Epithelial cell of esophagus (primary cell): ENCODE data around the gene GSE1.
A peak's percentile ranks its signal among the peaks of the same experiment; 100 is the strongest.

Experiments used
- DNase-seq: peaks from one replicate; pipeline ENCODE4 v3.0.0; 2010; ENCODE audit warnings: low read depth
- H3K4me3 ChIP-seq: 2 replicates; pipeline ENCODE4 v1.5.1; 2011; ENCODE audit warnings: mild to moderate bottlenecking, low read length, control low read depth
- TF ChIP-seq, protein P1 (sequence below): IDR thresholded peaks from 2 replicates; pipeline ENCODE4 v1.5.1; 2011; ENCODE audit warnings: low read depth, mild to moderate bottlenecking, low read length, control low read depth, inconsistent platforms; ENCODE audit not compliant: insufficient read depth; ENCODE audit errors: missing control alignments

GSE1 gene

DNA sequence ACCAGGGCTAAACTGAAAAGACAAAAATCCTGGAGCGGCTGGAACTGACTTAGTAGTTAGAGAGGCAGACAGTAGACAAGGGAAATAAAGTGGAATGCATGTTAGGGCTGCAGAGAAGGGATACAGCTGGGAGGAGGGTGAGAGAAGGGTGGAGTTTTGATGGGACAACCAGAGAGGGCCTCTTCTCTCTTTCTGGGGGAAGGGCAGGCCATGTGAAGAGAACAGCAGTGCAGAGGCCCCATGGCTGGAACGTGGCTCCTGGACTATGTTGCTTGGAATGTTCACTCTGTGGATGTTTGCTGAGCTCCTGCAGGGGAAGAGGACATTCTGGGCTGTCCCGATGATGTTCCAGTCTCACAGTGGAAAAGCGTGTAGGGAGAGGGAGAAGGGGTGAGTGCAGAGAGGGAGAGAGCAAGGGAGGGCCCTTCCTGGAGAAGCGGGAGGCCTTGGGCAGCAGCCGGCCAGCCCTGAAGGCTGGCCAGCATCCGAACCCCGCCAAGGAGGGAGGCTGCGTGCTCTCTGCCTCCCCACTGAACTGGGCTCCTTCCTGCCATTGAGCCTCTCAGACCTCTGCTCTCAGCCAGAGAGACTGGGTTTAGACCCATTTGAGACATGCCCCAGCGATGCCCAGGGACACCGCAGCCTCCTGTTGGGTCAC lies 33.1 kb upstream of the GSE1 start:
- H3K4me3 ChIP-seq: no peak overlapping the region
- no peak for DNase-seq
- TF ChIP-seq, protein P1, sequence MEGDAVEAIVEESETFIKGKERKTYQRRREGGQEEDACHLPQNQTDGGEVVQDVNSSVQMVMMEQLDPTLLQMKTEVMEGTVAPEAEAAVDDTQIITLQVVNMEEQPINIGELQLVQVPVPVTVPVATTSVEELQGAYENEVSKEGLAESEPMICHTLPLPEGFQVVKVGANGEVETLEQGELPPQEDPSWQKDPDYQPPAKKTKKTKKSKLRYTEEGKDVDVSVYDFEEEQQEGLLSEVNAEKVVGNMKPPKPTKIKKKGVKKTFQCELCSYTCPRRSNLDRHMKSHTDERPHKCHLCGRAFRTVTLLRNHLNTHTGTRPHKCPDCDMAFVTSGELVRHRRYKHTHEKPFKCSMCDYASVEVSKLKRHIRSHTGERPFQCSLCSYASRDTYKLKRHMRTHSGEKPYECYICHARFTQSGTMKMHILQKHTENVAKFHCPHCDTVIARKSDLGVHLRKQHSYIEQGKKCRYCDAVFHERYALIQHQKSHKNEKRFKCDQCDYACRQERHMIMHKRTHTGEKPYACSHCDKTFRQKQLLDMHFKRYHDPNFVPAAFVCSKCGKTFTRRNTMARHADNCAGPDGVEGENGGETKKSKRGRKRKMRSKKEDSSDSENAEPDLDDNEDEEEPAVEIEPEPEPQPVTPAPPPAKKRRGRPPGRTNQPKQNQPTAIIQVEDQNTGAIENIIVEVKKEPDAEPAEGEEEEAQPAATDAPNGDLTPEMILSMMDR: no peak

DNA sequence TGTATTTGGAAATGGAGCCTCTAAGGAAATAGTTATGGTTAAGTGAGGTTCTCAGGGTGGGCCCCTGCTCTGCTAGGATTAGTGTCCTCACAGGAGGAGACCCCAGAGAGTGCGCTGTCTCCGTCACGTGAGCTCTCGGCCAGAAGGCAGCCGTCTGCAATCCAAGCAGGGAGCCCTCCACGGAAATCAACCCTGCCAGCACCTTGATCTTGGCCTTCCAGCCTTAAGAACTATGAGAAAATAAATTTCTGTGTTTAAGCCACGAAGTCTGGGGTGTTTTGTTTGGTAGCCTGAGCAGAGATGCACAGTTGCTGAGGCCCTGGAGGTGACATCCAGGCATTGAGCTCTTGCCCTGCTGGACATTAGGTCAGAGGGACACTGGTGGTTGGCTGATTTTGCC lies 32.4 kb upstream of the GSE1 start:
- DNase-seq: no peak
- TF ChIP-seq, protein P1: no peak
- no peak overlapping the region for H3K4me3 ChIP-seq

DNA sequence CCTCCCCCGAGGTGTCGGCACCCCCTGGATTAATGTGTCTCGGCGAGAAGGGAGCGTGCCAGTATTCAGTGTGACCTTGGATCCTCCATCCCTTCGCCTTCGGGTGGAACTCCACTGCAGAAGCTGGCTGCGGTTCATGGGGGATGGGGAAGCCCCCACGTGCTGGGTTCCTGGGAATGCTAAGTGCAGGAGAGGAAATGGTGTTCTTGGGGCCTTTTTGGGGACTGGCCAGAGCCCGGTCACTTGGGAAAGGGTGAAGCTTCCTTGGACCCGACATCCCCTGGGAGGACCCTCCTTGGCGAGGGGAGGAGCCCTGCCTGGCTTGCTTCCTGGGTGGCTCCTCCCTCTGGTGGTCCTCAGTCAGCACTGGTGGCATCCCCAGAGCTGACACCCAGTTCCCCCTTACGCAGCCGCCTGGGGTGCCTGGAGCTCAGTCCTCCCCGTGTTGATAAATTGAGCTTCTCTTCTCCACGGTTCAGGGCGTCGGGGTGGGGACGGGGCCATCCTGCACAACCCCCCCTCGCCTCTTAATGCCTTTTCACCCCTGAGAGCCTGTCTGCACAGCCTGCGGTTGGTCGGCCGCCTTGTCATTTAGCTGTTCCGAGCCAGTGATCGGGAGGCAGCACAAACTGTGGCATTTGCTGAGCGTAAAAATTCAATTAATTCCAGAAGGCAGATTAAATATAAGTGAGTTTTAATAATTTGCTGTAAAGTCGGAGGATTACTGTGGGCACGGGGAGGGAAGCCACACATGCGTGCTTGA lies 30.7 kb upstream of the GSE1 start:
- no peak overlapping the region for H3K4me3 ChIP-seq
- DNase-seq: no peak
- TF ChIP-seq, protein P1: no peak

DNA sequence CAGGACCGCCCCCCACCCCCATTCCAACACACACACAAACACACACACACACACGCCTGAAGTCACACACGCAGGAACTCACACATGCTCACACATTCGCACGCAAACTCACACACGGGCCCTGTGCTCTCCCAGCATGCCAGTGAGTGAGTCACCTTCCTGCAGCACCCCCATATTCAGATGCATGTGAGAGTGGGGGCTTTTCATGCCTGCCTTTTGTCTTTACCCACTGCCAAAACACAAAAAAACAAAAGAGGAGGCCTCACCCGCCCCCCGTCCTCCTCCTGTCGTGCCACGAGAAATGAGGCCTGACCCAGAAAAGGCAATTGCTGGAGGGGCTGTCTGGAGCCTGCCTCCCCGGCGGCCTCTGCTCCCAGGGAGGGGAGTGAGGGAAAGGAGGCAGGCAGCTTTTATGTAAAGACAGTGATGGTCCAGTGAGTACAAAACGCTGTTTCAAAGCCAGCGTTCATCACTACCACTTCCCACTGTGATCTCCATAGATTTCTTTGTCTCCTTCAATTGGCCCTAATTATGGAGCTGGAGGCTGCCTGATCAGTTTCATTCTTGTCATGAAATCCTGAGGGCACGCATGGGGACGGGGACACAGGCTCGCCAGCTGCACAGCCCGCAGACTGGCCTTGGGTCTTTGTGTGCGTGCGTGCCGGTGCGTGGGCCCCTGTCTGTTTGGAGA lies 29.5 kb upstream of the GSE1 start:
- TF ChIP-seq, protein P1: no peak
- no peak overlapping the region for H3K4me3 ChIP-seq
- peak; percentile 13 for DNase-seq

DNA sequence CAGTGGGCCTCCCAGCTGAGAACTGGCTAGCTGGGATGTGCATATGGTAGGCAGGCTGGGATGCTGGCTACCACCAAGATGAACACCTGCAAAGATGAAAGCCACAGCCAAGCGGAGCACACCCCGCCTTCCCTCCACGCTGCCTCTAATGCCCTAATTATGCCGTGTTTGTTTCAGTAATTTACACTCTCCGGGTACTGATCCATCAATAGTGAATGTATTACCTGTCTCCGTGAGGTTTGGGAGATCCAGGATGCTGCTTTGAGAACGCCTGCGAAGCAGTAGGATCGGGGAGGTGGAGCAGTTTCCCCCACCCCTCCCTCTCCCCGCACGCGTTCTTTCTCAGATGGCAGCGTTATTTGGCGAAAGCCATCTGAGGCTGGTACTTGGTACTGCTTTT lies 28.9 kb upstream of the GSE1 start:
- no peak for DNase-seq
- H3K4me3 ChIP-seq: no peak overlapping the region
- TF ChIP-seq, protein P1: no peak

DNA sequence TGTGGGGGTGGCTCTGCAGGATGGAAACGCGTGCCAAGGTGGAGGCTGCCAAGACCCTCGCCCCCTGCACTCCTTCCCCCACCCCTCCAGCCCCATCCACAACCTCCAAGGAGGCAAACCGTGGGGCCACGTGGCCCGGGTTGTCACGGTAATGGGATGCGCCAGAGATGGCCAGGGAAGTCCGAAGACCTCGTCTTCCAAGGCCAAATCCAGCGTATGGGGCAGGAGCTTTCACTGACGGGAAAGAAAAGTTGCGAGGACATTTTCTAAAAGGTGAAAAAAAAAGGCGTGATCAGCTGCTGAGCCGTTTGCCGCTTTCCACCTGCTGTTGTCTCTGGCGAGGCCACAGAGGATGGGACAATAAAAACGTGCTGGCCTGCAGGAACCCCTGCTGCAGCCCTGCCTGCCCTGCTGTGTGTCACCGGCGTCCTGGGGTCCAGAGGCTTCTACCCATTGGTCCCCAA lies 28.3 kb upstream of the GSE1 start:
- no peak for DNase-seq
- TF ChIP-seq, protein P1: no peak
- H3K4me3 ChIP-seq: no peak overlapping the region
